ENCODE data around the gene ANTXR1. TPM values are rescaled to one million over a fixed set of nuclear protein-coding genes. Genes with fewer than 3 reads are reported as not detected.
"Not testable (repeated sequence)": the region's sequence is repeated elsewhere in the genome, so short reads cannot be mapped to it uniquely, and the experiment has no call there.

ANTXR1 gene
- total RNA-seq, 1 donor from 2014 or later = not detected

GRCh38 chr2:69231612-69232277 lies 218.8 kb downstream of the ANTXR1 start:
- TF ChIP-seq CTCF (IDR thresholded peaks at IDR 0.05) = no peak
- ChIA-PET POLR2A (no interaction called here), CTCF (no interaction called here)
- intact Hi-C loops (cut with micrococcal nuclease) = no loop called here
- DNase-seq (no peak), ATAC-seq (ENCODE audit: low read depth) (no peak)
- Mint-ChIP-seq H3K4me3 (no peak overlapping the region), H3K27me3 (peaks cover 13% of the 10 kb centered on the region), H3K27ac (no peak overlapping the region), H3K9me3 (peaks cover 2% of the 10 kb centered on the region), H3K4me1 (no peaks in the 10 kb centered on the region), H3K36me3 (ENCODE audit: low read depth) (no peaks in the 10 kb centered on the region)

GRCh38 chr2:69235835-69236234 lies 222.9 kb downstream of the ANTXR1 start:
- peaks cover 18% of the 10 kb centered on the region for H3K27me3 Mint-ChIP-seq
- intact Hi-C loops (cut with micrococcal nuclease); H3K36me3 Mint-ChIP-seq (ENCODE audit: low read depth); ATAC-seq (ENCODE audit: low read depth); H3K4me3 Mint-ChIP-seq; H3K27ac Mint-ChIP-seq; POLR2A ChIA-PET; H3K4me1 Mint-ChIP-seq; H3K9me3 Mint-ChIP-seq; CTCF ChIA-PET; DNase-seq: not testable (repeated sequence)

- Mint-ChIP-seq H3K27me3 (peaks cover 6% of the 10 kb centered on the region), H3K4me3 (no peak overlapping the region), H3K27ac (no peak overlapping the region), H3K9me3 (no peaks in the 10 kb centered on the region), H3K36me3 (ENCODE audit: low read depth) (no peaks in the 10 kb centered on the region), H3K4me1 (no peaks in the 10 kb centered on the region)
- CTCF ChIA-PET = no interaction called here
- DNase-seq = no peak
- TF ChIP-seq CTCF (IDR thresholded peaks at IDR 0.05) = no peak
- intact Hi-C loops (cut with micrococcal nuclease) = no loop called here
- POLR2A ChIA-PET = no interaction called here
- ATAC-seq (ENCODE audit: low read depth) = no peak
Measured at GRCh38 chr2:69237070-69237670, 224.2 kb downstream of the ANTXR1 start.

- CTCF ChIA-PET = no interaction called here
- DNase-seq = no peak
- ATAC-seq (ENCODE audit: low read depth) = no peak
- POLR2A ChIA-PET = no interaction called here
- no peaks in the 10 kb centered on the region for H3K36me3 Mint-ChIP-seq (ENCODE audit: low read depth)
- H3K4me3 Mint-ChIP-seq = no peak overlapping the region
- H3K9me3 Mint-ChIP-seq = no peaks in the 10 kb centered on the region
- TF ChIP-seq CTCF (IDR thresholded peaks at IDR 0.05) = no peak
- H3K27me3 Mint-ChIP-seq = peaks cover 10% of the 10 kb centered on the region
- no peaks in the 10 kb centered on the region for H3K4me1 Mint-ChIP-seq
- intact Hi-C loops (cut with micrococcal nuclease) = no loop called here
- no peak overlapping the region for H3K27ac Mint-ChIP-seq
Measured at GRCh38 chr2:69238449-69239031, 225.6 kb downstream of the ANTXR1 start.

GRCh38 chr2:69241093-69241492 lies 228.1 kb downstream of the ANTXR1 start:
- CTCF ChIA-PET = no interaction called here

More at GRCh38 chr2:69241093-69241492, 228.1 kb downstream of the ANTXR1 start:
- no peak for TF ChIP-seq CTCF (IDR thresholded peaks at IDR 0.05)
- Mint-ChIP-seq H3K27me3 (peaks cover 10% of the 10 kb centered on the region), H3K9me3 (no peaks in the 10 kb centered on the region), H3K36me3 (ENCODE audit: low read depth) (no peaks in the 10 kb centered on the region), H3K4me3 (no peak overlapping the region), H3K27ac (no peak overlapping the region), H3K4me1 (no peaks in the 10 kb centered on the region)
- ATAC-seq (ENCODE audit: low read depth) = no peak
- POLR2A ChIA-PET = no interaction called here
- intact Hi-C loops (cut with micrococcal nuclease) = no loop called here
- no peak for DNase-seq

All from activated B cell treated with CpG ODN at 0.5 μM for 24 hours (primary cell).